Keratinocyte (primary cell): ENCODE data around the gene GPX2. TPM values are rescaled to one million over a fixed set of nuclear protein-coding genes. Genes with fewer than 3 reads are reported as not detected.

Source experiments
- DNase-seq: peaks from one replicate; pipeline ENCODE4 v3.0.0-alpha.2; 2011; ENCODE audit warnings: low read depth, missing footprints, low spot score
- FAIRE-seq: peaks from 2 replicates; lab custom pipeline; 2011; peaks lifted over from hg19 to GRCh38; lab: Jason Lieb, UNC
- H2AFZ ChIP-seq: 2 replicates; pipeline ENCODE4 v1.6.0; 2012; ENCODE audit warnings: low read length, control low read depth, inconsistent platforms; ENCODE audit not compliant: control insufficient read depth
- H3K27ac ChIP-seq: 2 replicates; pipeline ENCODE4 v1.5.1; 2011; ENCODE audit warnings: low read length; ENCODE audit not compliant: control insufficient read depth, insufficient read depth
- H3K27me3 ChIP-seq: 3 replicates; pipeline ENCODE4 v1.6.0; 2011; ENCODE audit warnings: low read length; ENCODE audit not compliant: control insufficient read depth, insufficient read depth; ENCODE audit errors: extremely low read depth
- H3K36me3 ChIP-seq, 2 experiments: 2 replicates in 1 of 2; 3 replicates in 1 of 2; pipeline ENCODE4 v1.5.1; 2011; ENCODE audit warnings: low read length in 2 of 2, mild to moderate bottlenecking in 1 of 2; ENCODE audit not compliant: control insufficient read depth in 2 of 2, insufficient read depth in 2 of 2; ENCODE audit errors: extremely low read depth in 1 of 2
- H3K4me1 ChIP-seq: 3 replicates; pipeline ENCODE4 v1.5.1; 2011; ENCODE audit warnings: low read length; ENCODE audit not compliant: control insufficient read depth, insufficient read depth; ENCODE audit errors: extremely low read depth
- H3K4me2 ChIP-seq: 3 replicates; pipeline ENCODE4 v1.6.0; 2011; ENCODE audit warnings: low read depth, low read length; ENCODE audit not compliant: control insufficient read depth, insufficient read depth; ENCODE audit errors: extremely low read depth
- H3K4me3 ChIP-seq, 3 experiments: fragments of 200-600 bp in 1 of 3; sonication (generic) in 1 of 3; 2 replicates in 2 of 3; 3 replicates in 1 of 3; pipeline ENCODE4 v1.5.1; 2011 to 2016; ENCODE audit warnings: low read length in 3 of 3, mild to moderate bottlenecking in 3 of 3, control low read depth in 2 of 3, inconsistent platforms in 1 of 3, low read depth in 1 of 3, mixed read lengths in 1 of 3, mixed run types in 1 of 3, moderate library complexity in 1 of 3; ENCODE audit not compliant: control insufficient read depth in 2 of 3, insufficient read depth in 2 of 3; ENCODE audit errors: extremely low read depth in 1 of 3
- H3K79me2 ChIP-seq: 2 replicates; pipeline ENCODE4 v1.6.0; 2012; ENCODE audit warnings: low read length; ENCODE audit not compliant: control insufficient read depth, insufficient read depth
- H3K9ac ChIP-seq: 3 replicates; pipeline ENCODE4 v1.6.0; 2011; ENCODE audit warnings: low read length; ENCODE audit not compliant: control insufficient read depth, insufficient read depth; ENCODE audit errors: extremely low read depth
- H3K9me1 ChIP-seq: 3 replicates; pipeline ENCODE4 v1.6.0; 2011; ENCODE audit warnings: low read length; ENCODE audit not compliant: control insufficient read depth, insufficient read depth; ENCODE audit errors: extremely low read depth
- H3K9me3 ChIP-seq: 2 replicates; pipeline ENCODE4 v1.5.1; 2012; ENCODE audit warnings: low read depth, low read length; ENCODE audit not compliant: control insufficient read depth
- H4K20me1 ChIP-seq: 3 replicates; pipeline ENCODE4 v1.6.0; 2011; ENCODE audit warnings: low read length; ENCODE audit not compliant: control insufficient read depth, insufficient read depth; ENCODE audit errors: extremely low read depth
- CTCF ChIP-seq, 3 experiments: IDR thresholded peaks in 1 of 3; conservative IDR thresholded peaks in 1 of 3; optimal IDR thresholded peaks in 1 of 3; 2 replicates in 2 of 3; 3 replicates in 1 of 3; pipeline versions ENCODE3 to v1.5.1; 2011; ENCODE audit warnings: low read length in 3 of 3, mild to moderate bottlenecking in 3 of 3, moderate library complexity in 2 of 3, control low read depth in 1 of 3, inconsistent platforms in 1 of 3; ENCODE audit not compliant: insufficient read depth in 2 of 3; ENCODE audit errors: extremely low read depth in 1 of 3
- EZH2 ChIP-seq: IDR thresholded peaks from one replicate; pipeline ENCODE4 v1.6.1; 2012; ENCODE audit warnings: inconsistent platforms, mild to moderate bottlenecking, low read length, moderate library complexity
- dilution Hi-C: fragments of 300-500 bp; cut with MboI; formaldehyde crosslinking; loops from one replicate; pipeline ENCODE4 v1.7.0; 2020; ENCODE audit warnings: low sequenced_read_pairs; ENCODE audit not compliant: extremely low pct_ligation_motif_present
- polyA plus RNA-seq, 5 experiments: library from polyadenylated mRNA; depleted of rRNA in 3 of 5; stranded (reverse) in 3 of 5; stranded (forward) in 1 of 5; unstranded in 1 of 5; fragments of >200 nt; gene quantifications; 1 replicate in 1 of 5; 2 replicates in 3 of 5; 3 replicates in 1 of 5; pipeline versions ENCODE4 v1.2.1 to v1.2.3, GENCODE V29; 2011 to 2012; ENCODE audit warnings: missing spikeins in 2 of 5, low read depth in 1 of 5, low replicate concordance in 1 of 5

Gene GPX2
- polyA plus RNA-seq, 1 donor (not counting 4 experiments of a cell fraction or from before 2014, with no cell fraction given) = 47.0 TPM

- no peaks in the 10 kb centered on the region for H3K9me1 ChIP-seq
- no peak overlapping the region for H2AFZ ChIP-seq
- no peak overlapping the region for H3K9ac ChIP-seq
- dilution Hi-C loops = no loop called here
- no peak overlapping the region for H3K27ac ChIP-seq
- FAIRE-seq = no peak
- H3K4me3 ChIP-seq = no peak overlapping the region
- H3K27me3 ChIP-seq = no peaks in the 10 kb centered on the region
- no peaks in the 10 kb centered on the region for H4K20me1 ChIP-seq
- H3K4me1 ChIP-seq = no peaks in the 10 kb centered on the region
- TF ChIP-seq EZH2 = no peak
- TF ChIP-seq CTCF (optimal IDR thresholded peaks at IDR 0.05 in 1 of 3, IDR thresholded peaks at IDR 0.05 in 1 of 3, conservative IDR thresholded peaks at IDR 0.05 in 1 of 3; ENCODE audit: extremely low read depth in 1 of 3, insufficient read depth in 2 of 3, low read length in 3 of 3) = no peak
- H3K9me3 ChIP-seq = no peaks in the 10 kb centered on the region
- no peak for DNase-seq
- H3K79me2 ChIP-seq = peaks cover 2% of the 10 kb centered on the region
- H3K4me2 ChIP-seq = no peak overlapping the region
- H3K36me3 ChIP-seq = peaks cover 15 to 34% of the 10 kb centered on the region in 2 experiments
These were observed 13.6 kb downstream of the GPX2 start for GRCh38 chr14:64929014-64929359.

GRCh38 chr14:64928239-64929013 lies 14.1 kb downstream of the GPX2 start:
- no peaks in the 10 kb centered on the region for H3K4me1 ChIP-seq
- H2AFZ ChIP-seq = no peak overlapping the region
- H3K27ac ChIP-seq = no peak overlapping the region
- FAIRE-seq (no peak), DNase-seq (no peak)
- dilution Hi-C loops = no loop called here
- H3K9ac ChIP-seq = no peak overlapping the region
- no peak overlapping the region for H3K4me2 ChIP-seq
- peaks cover 6% of the 10 kb centered on the region for H3K79me2 ChIP-seq
- no peaks in the 10 kb centered on the region for H3K27me3 ChIP-seq
- H3K9me3 ChIP-seq = no peaks in the 10 kb centered on the region
- no peaks in the 10 kb centered on the region for H3K9me1 ChIP-seq
- H3K4me3 ChIP-seq = no peak overlapping the region
- TF ChIP-seq CTCF (optimal IDR thresholded peaks at IDR 0.05 in 1 of 3, IDR thresholded peaks at IDR 0.05 in 1 of 3, conservative IDR thresholded peaks at IDR 0.05 in 1 of 3; ENCODE audit: extremely low read depth in 1 of 3, insufficient read depth in 2 of 3, low read length in 3 of 3) (no peak), EZH2 (no peak)
- H3K36me3 ChIP-seq = peaks cover 15 to 34% of the 10 kb centered on the region in 2 experiments
- no peaks in the 10 kb centered on the region for H4K20me1 ChIP-seq
